ENCODE results near the gene DIAPH3.

- TF ChIP-seq POLR2A (IDR thresholded peaks at IDR 0.05) = no peak
- TF ChIP-seq CTCF (IDR thresholded peaks at IDR 0.05) = no peak
Observed at GRCh38 chr13:59893266-59893665, 270.5 kb downstream of the DIAPH3 start.

Measured in lower leg skin (tissue), 3 donors.